K562 (cell line): ENCODE measurements around the gene CAST. TPM values are rescaled to one million over a fixed set of nuclear protein-coding genes. Genes with fewer than 3 reads are reported as not detected.

Experiments used
- CHD7 ChIP-seq: fragments of 200-600 bp; sonication (generic); IDR thresholded peaks from one replicate; pipeline ENCODE4 v1.6.1; 2012; ENCODE audit warnings: mild to moderate bottlenecking, low read depth, low read length, inconsistent platforms
- HDAC8 ChIP-seq: fragments of 450-650 bp; IDR thresholded peaks from 2 replicates; pipeline ENCODE4 v1.6.1; 2016; ENCODE audit warnings: mild to moderate bottlenecking, missing genetic modification characterization, moderate library complexity, missing compliant biosample characterization
- MLLT1 ChIP-seq, 2 experiments: fragments of 450-650 bp; IDR thresholded peaks; 2 replicates each; pipeline ENCODE4 v1.6.1; 2016
- PBX2 ChIP-seq, 2 experiments: IDR thresholded peaks in 1 of 2; conservative IDR thresholded peaks in 1 of 2; 2 replicates each; pipeline ENCODE4 v1.6.1; 2016; ENCODE audit warnings: low read depth in 2 of 2, mild to moderate bottlenecking in 1 of 2, missing compliant biosample characterization in 1 of 2, missing genetic modification characterization in 1 of 2, moderate library complexity in 1 of 2
- ZBTB1 ChIP-seq: sonication (generic); formaldehyde crosslinking; IDR thresholded peaks from 2 replicates; pipeline ENCODE4 v1.8.1; 2023; ENCODE audit warnings: missing genetic modification reagents, low read depth, mild to moderate bottlenecking, borderline replicate concordance
- ZBTB2 ChIP-seq: fragments of 450-650 bp; IDR thresholded peaks from 2 replicates; pipeline ENCODE4 v1.6.1; 2016; ENCODE audit warnings: antibody characterized with exemption
- polyA plus RNA-seq, 8 experiments: library from polyadenylated mRNA; depleted of rRNA in 4 of 8; stranded (reverse) in 5 of 8; unstranded in 3 of 8; fragments of >200 nt; fragmentation: Nextera tagmentation in 2 of 8; fragmentation: Illumina TruSeq in 1 of 8; extraction: Ambion mirVana in 2 of 8; extraction: Trizol in 1 of 8; gene quantifications; 2 replicates each; pipeline versions ENCODE4 v1.2.1 to v1.2.3, GENCODE V29; 2011 to 2014; ENCODE audit warnings: inconsistent platforms in 1 of 8, missing spikeins in 1 of 8
- total RNA-seq, 7 experiments: library from RNA; depleted of rRNA in 6 of 7; stranded (reverse); fragments of >200 nt in 6 of 7; fragmentation: Illumina TruSeq in 2 of 7; extraction: Trizol in 2 of 7; gene quantifications; 2 replicates each; pipeline versions ENCODE4 v1.2.1 to v1.2.3, GENCODE V29; 2011 to 2021; ENCODE audit warnings: low replicate concordance in 1 of 7

CAST gene
- total and polyA plus RNA-seq, 9 of the 15 experiments (the other 6 are each of a cell fraction or from before 2014, with no cell fraction given) = 55.5 to 136 (median 86.1) TPM

GRCh38 chr5:96657068-96657467 lies 5.1 kb upstream of the CAST start (continued):
- TF ChIP-seq CHD7 (no peak), ZBTB1 (CRISPR knock-in tag) (no peak), ZBTB2 (no peak), HDAC8 (no peak), PBX2 (CRISPR knock-in tag; IDR thresholded peaks at IDR 0.05; ENCODE audit: low read depth) (no peak), PBX2 (tag; conservative IDR thresholded peaks at IDR 0.05; ENCODE audit: low read depth) (no peak), MLLT1 (IDR thresholded peaks at IDR 0.05) (peak in 1 of 2 experiments; percentile 81; a peak in 1 of 4 replicates)
